GM12878 (cell line): ENCODE data around the gene SLC7A5. TPM values are rescaled to one million over a fixed set of nuclear protein-coding genes. Genes with fewer than 3 reads are reported as not detected.

Experiments used
- ATAC-seq: fragments of 200-7000 bp; cut with Tn5 transposase; 3 replicates; pipeline ENCODE4 v1.9.1; 2020; ENCODE audit warnings: mild to moderate bottlenecking, moderate library complexity
- BruUV-seq: library from RNA; stranded (reverse); fragments of 400-500 nt; replicated peaks from 2 replicates; lab custom pipeline; 2021; lab: Mats Ljungman, UMichigan
- CTCF ChIA-PET: fragments of 300-600 bp; sonication (Branson Sonifier 250); formaldehyde crosslinking; extraction: SDS; loops from one replicate; lab custom pipeline; 2021; ENCODE audit warnings: inconsistent platforms; lab: Yijun Ruan, JAX
- POLR2A ChIA-PET: fragments of 350-600 bp; formaldehyde crosslinking; extraction: SDS; loops from one replicate; lab custom pipeline; 2021; ENCODE audit warnings: inconsistent platforms; lab: Charles Lee
- RAD21 ChIA-PET: fragments of 300-600 bp; sonication (Branson Sonifier 250); formaldehyde crosslinking; loops from one replicate; lab custom pipeline; 2023; ENCODE audit warnings: antibody characterized with exemption; ENCODE audit not compliant: unreplicated experiment; lab: Charles Lee
- SMC1A ChIA-PET: fragments of 300-600 bp; sonication (Branson Sonifier 250); formaldehyde crosslinking; loops from one replicate; lab custom pipeline; 2023; ENCODE audit not compliant: unreplicated experiment, uncharacterized antibody; lab: Charles Lee
- DNase-seq: peaks from one replicate; pipeline ENCODE4 v3.0.0-alpha.2; 2011; ENCODE audit warnings: low read depth, low spot score
- FAIRE-seq: peaks from 3 replicates; lab custom pipeline; 2011; peaks lifted over from hg19 to GRCh38; lab: Jason Lieb, UNC
- H2AFZ ChIP-seq: 2 replicates; pipeline ENCODE4 v1.6.0; 2011; ENCODE audit warnings: low read depth, low read length, control low read depth; ENCODE audit not compliant: control insufficient read depth
- H3K27ac ChIP-seq: 2 replicates; pipeline ENCODE4 v1.5.1; 2011; ENCODE audit warnings: control low read depth; ENCODE audit not compliant: control insufficient read depth, insufficient read depth
- H3K27me3 ChIP-seq, 2 experiments: replicated peaks in 1 of 2; 2 replicates each; pipeline versions ENCODE4 v1.6.0 to v1.6.1; 2011; ENCODE audit warnings: low read length in 1 of 2; ENCODE audit not compliant: control insufficient read depth in 2 of 2, insufficient read depth in 2 of 2
- H3K36me3 ChIP-seq, 2 experiments: 2 replicates each; pipeline ENCODE4 v1.5.1; 2011; ENCODE audit warnings: low read length in 1 of 2; ENCODE audit not compliant: control insufficient read depth in 2 of 2, insufficient read depth in 2 of 2
- H3K4me1 ChIP-seq: 2 replicates; pipeline ENCODE4 v1.6.1; 2011; ENCODE audit warnings: mild to moderate bottlenecking, low read length, moderate library complexity, mixed read lengths; ENCODE audit not compliant: control insufficient read depth, insufficient read depth
- H3K4me2 ChIP-seq: 2 replicates; pipeline ENCODE4 v1.6.0; 2011; ENCODE audit warnings: control low read depth; ENCODE audit not compliant: control insufficient read depth, insufficient read depth
- H3K4me3 ChIP-seq: fragments of 200-600 bp; sonication (generic); 2 replicates; pipeline ENCODE4 v1.5.1; 2016
- H3K79me2 ChIP-seq: 2 replicates; pipeline ENCODE4 v1.6.0; 2011; ENCODE audit warnings: low read length; ENCODE audit not compliant: control insufficient read depth, insufficient read depth
- H3K9ac ChIP-seq: 2 replicates; pipeline ENCODE4 v1.8.0; 2011; ENCODE audit warnings: low read length, control low read depth, mixed read lengths; ENCODE audit not compliant: control insufficient read depth, insufficient read depth
- H3K9me3 ChIP-seq: replicated peaks from 3 replicates; pipeline ENCODE4 v1.5.1; 2011; ENCODE audit warnings: mild to moderate bottlenecking, low read length; ENCODE audit not compliant: control insufficient read depth, insufficient read depth
- H4K20me1 ChIP-seq: 2 replicates; pipeline ENCODE4 v1.6.0; 2011; ENCODE audit not compliant: control insufficient read depth, insufficient read depth
- HCFC1 ChIP-seq: fragments of 150-350 bp; IDR thresholded peaks from 2 replicates; pipeline ENCODE4 v1.6.1; 2014; ENCODE audit warnings: low read length
- HDAC2 ChIP-seq: fragments of 200-600 bp; sonication (generic); IDR thresholded peaks from 2 replicates; pipeline ENCODE4 v1.6.1; 2017
- WGBS: methylation state at CpG from one replicate; pipeline ENCODE4 v1.1.6; 2016; ENCODE audit warnings: low lambda C conversion rate; ENCODE audit not compliant: insufficient replicate concordance, insufficient coverage; ENCODE audit errors: missing lambda C conversion rate; 5-methylcytosine and 5-hydroxymethylcytosine counted together
- in situ Hi-C: fragments of 300-500 bp; cut with MboI; formaldehyde crosslinking; loops from 9 replicates; pipeline ENCODE4 v1.14.3; 2018; ENCODE audit warnings: mixed read lengths
- intact Hi-C: fragments of 100-400 bp; cut with micrococcal nuclease; formaldehyde crosslinking; loops from one replicate; pipeline ENCODE4 v1.14.2; 2022; ENCODE audit not compliant: unreplicated experiment
- polyA plus RNA-seq, 11 experiments: library from polyadenylated mRNA; depleted of rRNA in 4 of 11; unstranded in 6 of 11; stranded (reverse) in 5 of 11; fragments of >200 nt; fragmentation: Nextera tagmentation in 4 of 11; fragmentation: Illumina TruSeq in 1 of 11; extraction: Ambion mirVana in 4 of 11; extraction: Trizol in 1 of 11; gene quantifications; 1 replicate in 1 of 11; 2 replicates in 10 of 11; pipeline versions ENCODE4 v1.2.1 to v1.2.3, GENCODE V29; 2011 to 2016; ENCODE audit warnings: inconsistent platforms in 2 of 11, missing spikeins in 2 of 11, low read depth in 1 of 11
- total RNA-seq, 4 experiments: library from RNA; depleted of rRNA in 3 of 4; stranded (reverse); fragments of >200 nt in 3 of 4; fragmentation: Illumina TruSeq in 1 of 4; extraction: Trizol in 1 of 4; gene quantifications; 2 replicates each; pipeline versions ENCODE4 v1.2.1 to v1.2.3, GENCODE V29; 2013 to 2021
- TF ChIP-seq, protein P1 (sequence below): fragments of 450-650 bp; IDR thresholded peaks from 2 replicates; pipeline ENCODE4 v1.6.1; 2017; ENCODE audit warnings: mild to moderate bottlenecking, moderate library complexity
- TF ChIP-seq, protein P2 (sequence below): IDR thresholded peaks from 2 replicates; pipeline ENCODE4 v1.6.1; 2012; ENCODE audit warnings: low read depth, low read length, improper control_type of control experiment

Gene SLC7A5
- total and polyA plus RNA-seq, 10 of the 15 experiments (the other 5 are each of a cell fraction or from before 2014, with no cell fraction given), result 2.3 to 101 (median 35.8) TPM

DNA sequence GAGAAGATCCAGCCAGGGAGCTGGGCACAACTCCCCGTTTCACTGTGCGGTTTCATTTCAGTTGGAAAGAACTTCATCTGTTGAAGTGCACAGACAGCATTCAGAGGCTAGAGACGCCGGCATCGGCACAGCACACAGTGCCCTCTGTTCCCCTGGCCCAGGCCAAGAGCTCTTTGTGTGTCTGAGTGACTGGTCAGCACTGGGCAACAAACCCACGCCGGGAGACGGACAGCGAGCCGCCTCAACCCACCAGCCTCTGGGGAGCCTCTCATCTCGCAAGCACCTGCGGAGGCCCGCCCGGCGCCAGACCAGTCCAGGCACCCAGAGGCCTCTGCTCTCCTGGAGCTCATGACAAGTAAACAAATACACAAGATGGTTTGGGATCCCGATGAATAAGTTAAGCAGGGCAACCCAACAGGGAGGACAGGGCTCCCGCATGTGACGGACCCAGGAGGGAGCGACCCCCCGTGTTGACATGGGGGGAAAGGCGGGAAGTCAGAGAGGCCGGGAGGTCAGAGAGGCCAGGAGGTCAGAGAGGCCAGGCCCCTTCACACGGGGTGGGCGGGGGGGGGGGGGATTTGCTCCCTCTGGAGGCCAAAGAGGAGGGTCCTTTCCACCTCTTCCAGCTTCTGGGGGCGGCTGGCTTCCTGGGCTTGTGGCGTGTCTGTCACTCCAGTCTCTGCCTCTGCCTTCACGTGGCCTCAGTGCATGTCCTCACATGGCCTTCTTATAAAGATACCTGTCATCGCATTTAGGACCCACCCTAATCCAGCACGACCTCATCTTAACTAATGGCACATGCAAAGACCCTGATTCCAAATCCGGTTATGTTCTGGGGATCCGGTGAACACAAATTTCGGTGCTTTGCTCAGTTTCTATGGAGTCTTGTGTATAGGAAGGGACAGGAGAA, 77.8 kb downstream of the SLC7A5 start:
- no peak overlapping the region for H2AFZ ChIP-seq
- TF ChIP-seq, protein P1, sequence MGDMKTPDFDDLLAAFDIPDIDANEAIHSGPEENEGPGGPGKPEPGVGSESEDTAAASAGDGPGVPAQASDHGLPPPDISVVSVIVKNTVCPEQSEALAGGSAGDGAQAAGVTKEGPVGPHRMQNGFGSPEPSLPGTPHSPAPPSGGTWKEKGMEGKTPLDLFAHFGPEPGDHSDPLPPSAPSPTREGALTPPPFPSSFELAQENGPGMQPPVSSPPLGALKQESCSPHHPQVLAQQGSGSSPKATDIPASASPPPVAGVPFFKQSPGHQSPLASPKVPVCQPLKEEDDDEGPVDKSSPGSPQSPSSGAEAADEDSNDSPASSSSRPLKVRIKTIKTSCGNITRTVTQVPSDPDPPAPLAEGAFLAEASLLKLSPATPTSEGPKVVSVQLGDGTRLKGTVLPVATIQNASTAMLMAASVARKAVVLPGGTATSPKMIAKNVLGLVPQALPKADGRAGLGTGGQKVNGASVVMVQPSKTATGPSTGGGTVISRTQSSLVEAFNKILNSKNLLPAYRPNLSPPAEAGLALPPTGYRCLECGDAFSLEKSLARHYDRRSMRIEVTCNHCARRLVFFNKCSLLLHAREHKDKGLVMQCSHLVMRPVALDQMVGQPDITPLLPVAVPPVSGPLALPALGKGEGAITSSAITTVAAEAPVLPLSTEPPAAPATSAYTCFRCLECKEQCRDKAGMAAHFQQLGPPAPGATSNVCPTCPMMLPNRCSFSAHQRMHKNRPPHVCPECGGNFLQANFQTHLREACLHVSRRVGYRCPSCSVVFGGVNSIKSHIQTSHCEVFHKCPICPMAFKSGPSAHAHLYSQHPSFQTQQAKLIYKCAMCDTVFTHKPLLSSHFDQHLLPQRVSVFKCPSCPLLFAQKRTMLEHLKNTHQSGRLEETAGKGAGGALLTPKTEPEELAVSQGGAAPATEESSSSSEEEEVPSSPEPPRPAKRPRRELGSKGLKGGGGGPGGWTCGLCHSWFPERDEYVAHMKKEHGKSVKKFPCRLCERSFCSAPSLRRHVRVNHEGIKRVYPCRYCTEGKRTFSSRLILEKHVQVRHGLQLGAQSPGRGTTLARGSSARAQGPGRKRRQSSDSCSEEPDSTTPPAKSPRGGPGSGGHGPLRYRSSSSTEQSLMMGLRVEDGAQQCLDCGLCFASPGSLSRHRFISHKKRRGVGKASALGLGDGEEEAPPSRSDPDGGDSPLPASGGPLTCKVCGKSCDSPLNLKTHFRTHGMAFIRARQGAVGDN, result no peak
- TF ChIP-seq, protein P2, sequence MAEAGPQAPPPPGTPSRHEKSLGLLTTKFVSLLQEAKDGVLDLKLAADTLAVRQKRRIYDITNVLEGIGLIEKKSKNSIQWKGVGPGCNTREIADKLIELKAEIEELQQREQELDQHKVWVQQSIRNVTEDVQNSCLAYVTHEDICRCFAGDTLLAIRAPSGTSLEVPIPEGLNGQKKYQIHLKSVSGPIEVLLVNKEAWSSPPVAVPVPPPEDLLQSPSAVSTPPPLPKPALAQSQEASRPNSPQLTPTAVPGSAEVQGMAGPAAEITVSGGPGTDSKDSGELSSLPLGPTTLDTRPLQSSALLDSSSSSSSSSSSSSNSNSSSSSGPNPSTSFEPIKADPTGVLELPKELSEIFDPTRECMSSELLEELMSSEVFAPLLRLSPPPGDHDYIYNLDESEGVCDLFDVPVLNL, result no peak
- TF ChIP-seq HDAC2 (no peak), HCFC1 (no peak)
- TF ChIP-seq, all 136 proteins: peak for 0
- Histone ChIP-seq H3K27ac (no peak overlapping the region), H3K4me2 (no peak overlapping the region), H3K9ac (no peak overlapping the region), H3K4me3 (no peak overlapping the region), H4K20me1 (no peaks in the 10 kb centered on the region), H3K36me3 (no peaks in the 10 kb centered on the region), H3K27me3 (no peaks in the 10 kb centered on the region), H3K79me2 (no peaks in the 10 kb centered on the region), H3K9me3 (no peaks in the 10 kb centered on the region), H3K4me1 (no peaks in the 10 kb centered on the region)
- in situ Hi-C loops, result no loop called here
- FAIRE-seq, result no peak
- 81% methylated on average over 28 of the region's 32 CpGs for WGBS
- ChIA-PET CTCF (interaction anchor here (0.6 to 1.9 kb wide), 5 partner anchors 12 to 136 kb away, joined by 3 to 5 read pairs (median 3); no protein-coding TSS in a partner anchor), POLR2A (interaction anchor here (0.5 to 0.6 kb wide), 2 partner anchors 18 to 390 kb away, joined by 3 read pairs; no protein-coding TSS in a partner anchor), RAD21 (interaction anchor here (1.4 to 1.7 kb wide), 2 partner anchors 12 to 80 kb away, joined by 7 read pairs; no protein-coding TSS in a partner anchor), SMC1A (interaction anchor here (1.2 to 3.2 kb wide), 2 partner anchors 11 to 73 kb away, joined by 3 to 11 read pairs; no protein-coding TSS in a partner anchor)
- intact Hi-C loops, result no loop called here
- ATAC-seq, result no peak
- DNase-seq, result no peak
- no TSS peak for BruUV-seq
